Measurements from ENCODE around the gene SERINC2.
"Not testable (repeated sequence)": the region's sequence is repeated elsewhere in the genome, so short reads cannot be mapped to it uniquely, and the experiment has no call there.

SERINC2 gene

DNA sequence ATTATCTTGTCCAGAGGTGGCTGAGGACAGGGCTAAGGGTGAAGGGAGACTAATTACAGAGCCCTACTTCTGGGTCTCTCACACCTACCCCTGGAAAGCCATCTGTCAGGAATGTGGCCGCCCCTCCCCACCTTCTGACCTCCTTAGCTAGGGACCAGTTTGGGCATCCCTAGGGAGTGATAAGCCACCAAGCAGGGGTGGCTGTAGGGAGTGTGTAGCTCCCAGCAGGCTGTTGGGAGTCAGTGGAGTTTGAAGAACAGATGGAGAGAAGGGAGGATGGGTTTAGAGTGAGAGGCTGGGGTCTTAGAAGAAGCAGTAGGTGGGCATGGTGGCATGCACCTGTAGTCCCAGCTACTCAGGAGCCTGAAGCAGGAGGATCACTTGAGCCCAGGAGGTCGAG lies 808 bp upstream of the SERINC2 start:
- in situ Hi-C loops (cut with MboI; ENCODE audit: low sequenced_read_pairs) = no loop called here

DNA sequence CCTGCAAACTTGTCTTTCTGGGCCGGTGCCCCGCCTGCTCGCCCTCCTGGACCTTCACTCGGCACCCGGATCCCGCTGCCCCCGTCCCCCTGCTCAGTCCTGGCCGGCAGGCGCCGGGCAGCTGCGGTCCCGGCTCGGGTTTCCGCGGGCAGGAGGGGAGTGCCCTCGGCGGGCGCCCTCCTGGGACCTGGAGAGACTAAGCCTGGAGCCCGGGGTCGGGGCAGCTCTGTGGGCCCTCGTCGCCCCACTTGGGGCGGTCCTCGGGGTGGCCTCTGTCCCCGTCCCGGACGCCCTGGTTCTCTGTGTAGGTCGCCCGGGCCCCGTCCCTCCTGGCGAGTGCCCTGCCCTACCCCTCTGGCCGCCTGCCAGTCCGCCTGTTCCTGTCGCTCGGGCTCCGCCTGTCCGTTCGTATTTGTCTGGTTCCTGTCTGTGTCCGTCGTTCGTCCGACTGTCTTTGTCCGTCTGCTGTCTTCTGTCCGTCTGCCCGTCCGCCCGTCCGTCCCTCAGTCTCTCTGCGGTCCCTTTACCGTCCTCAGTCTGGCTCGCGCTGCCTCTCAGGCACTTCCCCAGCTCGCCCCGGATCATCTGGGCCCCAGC lies 490 bp downstream of the SERINC2 start:
- in situ Hi-C loops (cut with MboI; ENCODE audit: low sequenced_read_pairs) = no loop called here

DNA sequence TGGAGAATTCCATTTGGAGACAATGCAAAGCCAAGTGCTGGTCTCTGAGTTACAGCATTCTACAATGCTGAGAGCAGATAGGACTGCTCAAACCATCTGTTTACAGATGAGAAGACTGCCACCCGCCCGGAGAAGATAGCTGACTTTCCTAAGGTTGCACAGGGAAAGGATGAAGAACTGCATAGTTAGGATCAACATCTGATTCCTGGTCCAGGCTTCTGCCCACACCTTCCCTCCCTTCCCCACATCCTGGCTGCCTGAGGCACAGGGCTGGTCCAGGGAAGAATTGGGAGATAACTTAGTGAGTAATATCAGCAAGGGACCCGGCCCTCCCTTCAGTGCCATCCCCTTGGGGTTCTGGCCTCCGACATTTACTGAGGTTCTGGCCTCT lies 2.0 kb downstream of the SERINC2 start:
- in situ Hi-C loops (cut with MboI; ENCODE audit: low sequenced_read_pairs) = no loop called here

DNA sequence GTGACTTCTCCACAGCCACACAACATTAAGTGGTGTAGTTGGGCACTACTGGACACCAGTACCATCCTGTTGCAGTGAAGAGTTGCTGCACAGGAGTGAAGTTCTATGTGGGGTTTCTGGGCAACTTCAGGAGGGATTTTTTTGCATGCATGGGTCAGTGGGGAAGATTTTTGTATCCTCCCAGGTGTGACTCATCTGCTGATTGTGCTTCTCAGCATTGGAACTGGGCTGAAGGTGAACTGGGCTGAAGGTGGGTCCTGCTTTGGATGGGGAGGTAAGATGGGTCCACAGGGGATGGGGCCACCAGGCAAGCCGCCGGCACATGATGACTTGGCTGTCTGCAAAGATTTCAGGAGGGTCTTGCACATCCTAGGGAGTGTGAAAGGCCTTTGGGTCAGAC lies 2.6 kb downstream of the SERINC2 start:
- in situ Hi-C loops (cut with MboI; ENCODE audit: low sequenced_read_pairs) = no loop called here

DNA sequence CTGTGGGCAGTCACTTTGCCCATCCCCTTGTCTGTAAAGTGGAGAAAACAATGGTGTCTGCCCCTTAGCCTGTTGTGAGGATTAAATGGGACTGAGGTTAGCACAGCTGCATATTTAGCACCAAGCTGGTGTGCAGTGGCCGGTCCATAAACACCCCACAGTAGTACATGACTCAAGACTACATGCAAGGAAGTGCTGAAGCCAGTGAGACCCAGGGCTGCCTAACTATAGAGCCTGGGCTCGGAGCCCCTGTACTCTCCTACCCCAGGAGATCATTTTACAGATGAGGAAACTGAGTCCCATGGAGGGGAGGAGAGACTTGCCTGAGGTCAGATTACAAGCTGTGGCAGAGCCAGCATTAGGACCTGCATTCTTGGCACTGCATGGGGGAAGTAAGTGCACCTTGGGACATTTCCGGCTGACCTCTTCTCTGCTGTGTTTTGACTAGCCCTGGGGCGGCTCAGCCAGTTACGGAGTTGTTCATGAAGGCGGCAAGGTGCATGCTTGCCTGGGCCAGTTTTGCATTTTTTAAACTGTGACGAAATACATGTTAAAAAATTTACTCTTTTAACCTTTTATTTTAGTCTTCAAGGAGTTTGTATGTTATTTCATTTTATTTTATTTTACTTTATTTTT lies 3.2 kb downstream of the SERINC2 start:
- in situ Hi-C loops (cut with MboI; ENCODE audit: low sequenced_read_pairs) = no loop called here

DNA sequence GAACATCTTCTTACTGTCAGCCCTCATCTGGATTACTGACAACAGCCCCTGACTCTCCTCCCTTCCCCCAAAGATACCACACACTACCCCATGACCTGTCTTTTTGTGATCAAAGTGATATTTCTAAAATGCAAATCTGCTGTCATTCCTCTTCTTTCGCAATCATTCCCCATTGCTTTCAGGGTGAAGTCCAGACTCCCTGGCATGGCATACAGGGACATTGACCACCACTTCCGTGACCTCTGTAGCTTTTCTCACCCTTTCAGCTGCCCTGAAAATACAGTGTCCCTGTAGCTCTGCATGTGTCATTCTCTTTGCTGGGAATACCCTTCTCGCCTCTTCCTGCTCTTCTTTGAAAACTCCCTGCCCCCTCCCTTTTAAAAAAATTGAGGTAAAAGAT lies 4.1 kb downstream of the SERINC2 start:
- in situ Hi-C loops (cut with MboI; ENCODE audit: low sequenced_read_pairs) = no loop called here

DNA sequence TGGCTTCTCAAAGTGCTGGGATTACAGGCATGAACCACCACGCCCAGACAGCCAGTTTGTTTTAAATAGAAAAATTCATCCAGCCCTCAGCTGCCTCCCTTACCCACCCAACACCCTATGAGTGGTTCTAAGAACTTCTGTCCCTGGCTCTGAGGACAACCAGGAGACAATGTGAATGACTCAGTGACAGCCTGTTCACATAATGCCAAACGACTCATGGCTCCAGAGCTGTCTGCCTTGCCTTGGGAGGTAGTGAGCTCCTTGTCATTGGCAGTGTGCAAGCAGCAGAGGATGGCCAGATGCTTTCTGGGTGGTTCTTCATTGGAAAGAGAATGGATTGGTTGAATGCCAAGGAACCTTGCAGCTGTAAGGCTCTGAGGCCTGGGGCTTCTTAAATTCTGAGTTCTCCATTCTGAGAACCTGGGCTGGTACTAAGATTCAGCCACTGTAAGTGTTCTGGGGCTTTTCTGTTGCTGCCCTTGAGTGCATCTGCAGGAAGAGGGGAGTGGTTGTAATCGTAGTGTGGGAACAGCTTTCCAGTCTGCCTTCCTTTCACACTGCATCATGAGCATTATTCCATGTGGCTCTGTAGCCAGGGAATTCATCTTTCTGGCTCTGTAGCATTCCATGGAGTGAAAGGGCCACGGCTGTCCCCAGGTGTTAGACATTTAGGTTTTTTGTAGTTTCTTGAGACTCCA lies 5.8 kb downstream of the SERINC2 start:
- in situ Hi-C loops (cut with MboI; ENCODE audit: low sequenced_read_pairs) = no loop called here

DNA sequence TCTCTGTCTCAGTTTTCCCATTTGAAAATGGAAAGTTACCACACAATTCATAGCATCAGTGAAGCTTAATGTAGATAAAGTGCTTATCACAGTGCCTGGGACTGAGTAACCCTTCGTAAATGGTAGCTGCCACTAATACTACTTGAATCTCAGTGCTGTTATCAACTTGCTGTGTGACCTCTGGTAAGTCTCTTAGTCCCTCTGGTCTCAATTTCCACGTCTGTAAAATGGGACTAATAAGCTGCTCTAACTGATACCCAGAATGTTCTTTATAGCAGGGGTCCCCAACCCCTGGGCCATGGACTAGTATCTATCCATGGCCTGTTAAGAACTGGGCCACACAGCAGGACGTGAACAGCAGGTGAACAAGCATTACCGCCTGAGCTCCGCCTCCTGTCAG lies 7.7 kb downstream of the SERINC2 start:
- in situ Hi-C loops (cut with MboI; ENCODE audit: low sequenced_read_pairs) = no loop called here

DNA sequence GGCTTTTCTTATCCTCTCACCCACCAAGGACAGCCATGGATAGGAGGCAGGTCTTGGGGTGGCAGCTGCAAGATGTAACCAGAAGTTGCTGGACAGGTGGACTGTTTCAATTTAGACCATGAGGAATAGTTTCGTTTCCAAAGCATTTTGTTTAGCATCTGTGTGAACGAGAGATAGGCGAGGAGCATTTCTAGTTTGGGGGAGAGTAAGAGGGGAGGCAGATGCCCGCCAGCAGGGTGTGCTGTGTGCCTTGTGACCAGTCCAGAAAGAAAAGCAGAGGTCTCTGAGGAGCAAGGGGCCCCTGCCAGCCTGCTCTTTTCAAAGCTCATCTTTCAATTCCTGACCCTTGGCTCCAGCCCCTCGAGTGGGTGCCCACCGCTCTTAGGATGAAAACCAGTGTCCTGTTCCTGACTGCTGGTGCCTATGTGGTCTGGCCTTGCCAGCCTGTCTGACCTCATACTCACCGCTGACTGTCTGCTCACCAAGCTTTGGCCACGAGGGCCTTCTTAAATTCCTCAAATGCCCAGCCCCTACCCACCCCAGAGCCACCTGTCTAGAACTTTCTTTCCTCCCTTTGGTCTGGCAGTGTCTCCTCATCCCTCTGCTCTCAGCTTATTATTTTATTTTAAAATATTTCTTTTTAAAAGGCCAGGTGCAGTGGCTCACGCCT lies 8.5 kb downstream of the SERINC2 start:
- in situ Hi-C loops (cut with MboI; ENCODE audit: low sequenced_read_pairs) = no loop called here

DNA sequence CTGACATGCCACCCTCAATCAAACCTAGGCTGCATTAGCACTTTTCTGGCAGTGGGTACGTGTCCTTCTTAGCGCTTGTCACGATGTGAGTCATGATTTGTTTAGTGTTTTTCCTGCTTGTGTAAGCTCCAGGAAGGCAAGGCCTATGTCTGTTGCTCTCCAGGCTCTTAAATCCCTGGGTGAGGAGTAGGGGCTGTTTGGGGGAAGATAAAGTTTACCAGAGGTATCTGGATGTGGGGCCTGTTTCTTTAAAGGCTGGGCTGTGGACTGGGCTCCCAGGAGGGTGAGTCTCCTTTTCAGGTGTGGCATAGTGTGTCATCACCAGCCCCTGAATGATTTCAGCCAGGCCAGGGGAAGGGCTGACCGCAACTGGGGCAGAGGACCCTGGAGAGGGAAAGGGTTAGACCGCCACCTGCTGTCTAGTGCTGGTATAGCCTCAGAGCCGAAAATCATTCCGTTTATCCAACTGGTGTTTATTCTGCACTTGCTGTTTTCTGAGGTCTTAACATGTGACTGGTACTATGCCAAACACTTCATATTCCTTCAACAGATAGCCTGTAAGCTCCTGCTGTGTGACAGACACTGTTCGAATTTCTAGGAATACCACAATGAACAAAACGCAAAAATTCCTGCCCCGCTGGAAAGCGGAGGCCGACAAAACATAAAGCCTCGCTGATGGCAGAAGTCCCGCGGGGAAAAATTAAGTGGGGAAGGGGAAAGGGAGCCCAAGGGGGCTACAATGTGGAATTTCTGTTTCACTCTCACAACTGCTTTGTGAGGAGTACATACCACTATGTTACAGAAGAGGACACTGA lies 9.7 kb downstream of the SERINC2 start:
- in situ Hi-C loops (cut with MboI; ENCODE audit: low sequenced_read_pairs) = no loop called here

DNA sequence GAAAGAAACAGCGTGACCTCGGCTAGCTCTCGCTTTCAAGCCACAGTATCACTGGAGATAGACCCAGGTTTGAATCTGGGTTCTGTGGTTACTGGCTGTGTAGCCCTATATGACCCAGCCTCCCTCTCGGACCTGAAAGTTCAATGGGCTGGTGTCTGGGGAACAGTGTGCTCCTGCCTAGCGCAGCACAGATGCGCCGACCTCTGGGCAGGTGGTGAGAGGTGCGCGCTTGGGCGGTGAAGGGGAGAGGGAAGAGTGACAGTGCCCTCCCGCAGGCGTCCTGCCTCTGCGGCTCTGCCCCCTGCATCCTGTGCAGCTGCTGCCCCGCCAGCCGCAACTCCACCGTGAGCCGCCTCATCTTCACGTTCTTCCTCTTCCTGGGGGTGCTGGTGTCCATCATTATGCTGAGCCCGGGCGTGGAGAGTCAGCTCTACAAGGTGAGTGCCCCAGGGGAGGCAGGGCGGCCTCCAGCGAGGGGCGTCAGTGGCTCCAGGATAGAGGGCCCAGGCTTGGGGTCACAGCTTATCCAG lies 10.5 kb downstream of the SERINC2 start:
- in situ Hi-C loops (cut with MboI; ENCODE audit: low sequenced_read_pairs) = no loop called here

DNA sequence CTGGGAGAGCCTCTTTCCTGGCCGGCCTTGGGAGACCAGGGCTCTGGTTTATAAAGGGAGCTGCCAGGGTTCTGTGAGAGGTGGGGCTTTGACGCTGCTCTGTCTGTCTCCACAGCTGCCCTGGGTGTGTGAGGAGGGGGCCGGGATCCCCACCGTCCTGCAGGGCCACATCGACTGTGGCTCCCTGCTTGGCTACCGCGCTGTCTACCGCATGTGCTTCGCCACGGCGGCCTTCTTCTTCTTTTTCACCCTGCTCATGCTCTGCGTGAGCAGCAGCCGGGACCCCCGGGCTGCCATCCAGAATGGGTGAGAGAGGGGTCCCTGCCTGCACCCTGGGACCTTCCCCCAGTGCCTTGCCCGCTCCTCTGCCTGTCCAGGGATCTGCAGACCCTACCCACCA lies 11.6 kb downstream of the SERINC2 start:
- in situ Hi-C loops (cut with MboI; ENCODE audit: low sequenced_read_pairs) = no loop called here

DNA sequence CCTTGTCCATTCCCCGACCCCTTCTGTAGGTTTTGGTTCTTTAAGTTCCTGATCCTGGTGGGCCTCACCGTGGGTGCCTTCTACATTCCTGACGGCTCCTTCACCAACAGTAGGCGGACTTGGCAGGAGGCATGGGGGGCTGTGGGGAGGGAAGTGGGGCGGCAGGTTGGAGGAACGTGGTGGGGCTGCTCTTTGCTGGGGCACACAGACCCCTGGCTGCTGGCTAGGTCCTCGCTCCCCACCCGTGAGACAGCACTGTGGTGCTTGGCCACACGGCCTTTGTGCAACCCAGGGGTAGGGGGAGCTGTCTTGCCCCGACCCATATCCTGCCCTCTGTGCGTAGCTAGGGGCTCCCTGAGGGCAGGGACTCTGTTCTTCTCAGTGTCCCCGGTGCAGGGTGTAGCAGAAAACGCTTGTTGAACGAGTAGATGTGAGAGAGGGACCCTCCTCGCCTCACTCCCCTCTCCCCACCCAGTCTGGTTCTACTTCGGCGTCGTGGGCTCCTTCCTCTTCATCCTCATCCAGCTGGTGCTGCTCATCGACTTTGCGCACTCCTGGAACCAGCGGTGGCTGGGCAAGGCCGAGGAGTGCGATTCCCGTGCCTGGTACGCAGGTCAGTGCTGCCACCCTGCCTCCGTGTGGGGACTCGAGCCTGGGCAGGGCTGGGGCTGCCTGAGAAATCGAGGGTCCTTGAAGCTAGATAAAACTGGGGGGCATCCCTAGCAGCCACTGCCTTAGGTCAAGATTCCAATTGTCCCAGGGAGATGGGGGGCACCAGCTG lies 12.5 kb downstream of the SERINC2 start:
- in situ Hi-C loops (cut with MboI; ENCODE audit: low sequenced_read_pairs) = no loop called here

DNA sequence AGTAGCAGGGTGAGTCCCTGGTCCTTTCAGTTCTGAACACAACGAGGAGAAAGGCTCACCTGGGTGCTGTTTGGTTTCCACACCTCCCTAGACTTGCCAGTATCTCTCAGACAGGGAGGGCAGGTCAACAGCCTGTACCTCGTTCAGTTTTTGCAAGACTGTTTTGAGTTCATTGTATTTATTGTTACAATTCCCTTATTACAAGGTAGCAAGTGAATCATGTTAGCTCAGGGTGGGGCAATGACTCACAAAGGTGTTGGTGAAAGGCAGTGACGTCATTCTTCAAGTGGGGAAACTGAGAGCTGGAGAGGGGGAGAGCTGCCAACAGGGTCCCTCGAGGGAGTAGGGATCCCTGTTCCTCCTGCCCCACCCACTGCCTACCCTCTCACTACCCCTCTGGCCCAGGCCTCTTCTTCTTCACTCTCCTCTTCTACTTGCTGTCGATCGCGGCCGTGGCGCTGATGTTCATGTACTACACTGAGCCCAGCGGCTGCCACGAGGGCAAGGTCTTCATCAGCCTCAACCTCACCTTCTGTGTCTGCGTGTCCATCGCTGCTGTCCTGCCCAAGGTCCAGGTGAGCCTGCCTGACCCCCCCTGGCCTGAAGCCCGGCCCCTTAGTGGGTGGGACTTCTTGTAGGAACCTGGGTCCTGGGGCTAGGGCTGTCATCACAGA lies 13.4 kb downstream of the SERINC2 start:
- in situ Hi-C loops (cut with MboI; ENCODE audit: low sequenced_read_pairs) = no loop called here

DNA sequence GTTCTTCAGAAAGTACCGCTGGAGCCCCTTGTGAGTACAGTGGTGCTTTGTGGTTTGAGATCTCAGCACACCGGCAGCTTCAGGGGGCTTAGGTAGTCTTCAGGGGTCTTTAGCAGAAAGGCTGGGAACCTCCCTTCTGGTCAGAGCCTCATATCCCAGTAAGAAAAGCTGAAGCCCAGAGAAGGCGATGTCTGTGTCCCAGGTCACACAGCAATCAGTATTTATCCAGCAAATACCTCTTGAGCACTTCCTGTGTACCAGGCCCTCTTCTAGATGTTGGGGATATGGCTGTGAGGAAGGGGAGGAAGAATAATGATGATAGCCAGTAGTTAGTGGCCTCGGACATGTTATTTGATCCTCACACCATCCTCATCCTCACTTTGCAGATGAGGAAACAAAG lies 14.3 kb downstream of the SERINC2 start:
- in situ Hi-C loops (cut with MboI; ENCODE audit: low sequenced_read_pairs) = no loop called here

DNA sequence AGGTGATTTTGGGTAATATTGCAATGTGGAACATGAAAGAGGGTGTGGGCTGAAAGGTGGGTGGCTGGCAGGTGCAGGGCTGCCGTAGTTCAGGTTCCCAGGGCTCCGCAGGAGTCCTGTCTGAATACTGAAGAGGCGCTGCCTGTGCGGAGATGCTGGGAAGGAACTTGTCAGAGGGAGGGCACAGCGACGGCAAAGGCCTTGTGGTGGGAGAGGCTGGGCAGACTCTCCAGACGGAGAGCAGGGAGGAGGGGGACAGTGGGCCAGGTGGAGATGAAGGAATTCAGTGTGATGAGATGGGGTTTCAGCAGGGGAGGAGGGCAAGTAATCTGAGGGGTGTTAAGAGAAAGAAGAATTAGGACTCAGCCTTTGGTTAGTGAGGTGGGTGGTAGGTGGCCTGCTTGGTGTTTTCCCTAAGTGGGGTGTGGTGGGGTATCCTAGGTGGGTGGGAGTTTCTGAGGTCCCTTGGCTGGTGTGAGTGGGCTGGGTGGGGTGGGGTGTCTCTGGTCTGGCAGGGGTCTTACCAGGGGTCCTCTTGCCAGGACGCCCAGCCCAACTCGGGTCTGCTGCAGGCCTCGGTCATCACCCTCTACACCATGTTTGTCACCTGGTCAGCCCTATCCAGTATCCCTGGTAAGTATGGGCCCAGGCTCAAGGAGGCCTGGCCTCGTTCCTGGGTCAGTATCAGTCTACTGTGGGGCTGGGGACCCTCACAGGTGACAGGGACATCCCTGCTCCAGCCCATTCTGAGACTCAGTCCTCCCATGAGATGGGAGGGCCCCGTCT lies 15.6 kb downstream of the SERINC2 start:
- in situ Hi-C loops (cut with MboI; ENCODE audit: low sequenced_read_pairs) = no loop called here

DNA sequence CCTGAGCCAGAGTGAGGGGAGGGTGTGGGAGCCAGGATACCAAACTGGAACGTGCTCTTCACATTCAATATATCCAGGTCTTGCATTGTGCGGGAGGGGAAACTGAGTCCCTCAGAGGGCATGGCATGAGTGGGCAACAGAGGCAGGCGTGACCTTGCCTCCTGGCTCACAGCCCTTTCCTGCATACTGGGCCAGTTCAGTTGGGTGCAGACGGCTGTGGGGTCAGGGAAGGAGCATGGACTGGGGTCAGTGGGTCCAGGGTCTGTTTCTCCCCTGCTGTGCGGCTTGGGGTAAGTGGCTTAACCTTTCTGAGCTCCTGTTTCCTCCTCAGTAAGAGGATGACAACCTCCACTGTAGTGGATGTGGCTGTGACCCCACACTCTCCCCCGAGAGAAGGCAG lies 16.6 kb downstream of the SERINC2 start:
- in situ Hi-C loops (cut with MboI; ENCODE audit: low sequenced_read_pairs) = no loop called here

DNA sequence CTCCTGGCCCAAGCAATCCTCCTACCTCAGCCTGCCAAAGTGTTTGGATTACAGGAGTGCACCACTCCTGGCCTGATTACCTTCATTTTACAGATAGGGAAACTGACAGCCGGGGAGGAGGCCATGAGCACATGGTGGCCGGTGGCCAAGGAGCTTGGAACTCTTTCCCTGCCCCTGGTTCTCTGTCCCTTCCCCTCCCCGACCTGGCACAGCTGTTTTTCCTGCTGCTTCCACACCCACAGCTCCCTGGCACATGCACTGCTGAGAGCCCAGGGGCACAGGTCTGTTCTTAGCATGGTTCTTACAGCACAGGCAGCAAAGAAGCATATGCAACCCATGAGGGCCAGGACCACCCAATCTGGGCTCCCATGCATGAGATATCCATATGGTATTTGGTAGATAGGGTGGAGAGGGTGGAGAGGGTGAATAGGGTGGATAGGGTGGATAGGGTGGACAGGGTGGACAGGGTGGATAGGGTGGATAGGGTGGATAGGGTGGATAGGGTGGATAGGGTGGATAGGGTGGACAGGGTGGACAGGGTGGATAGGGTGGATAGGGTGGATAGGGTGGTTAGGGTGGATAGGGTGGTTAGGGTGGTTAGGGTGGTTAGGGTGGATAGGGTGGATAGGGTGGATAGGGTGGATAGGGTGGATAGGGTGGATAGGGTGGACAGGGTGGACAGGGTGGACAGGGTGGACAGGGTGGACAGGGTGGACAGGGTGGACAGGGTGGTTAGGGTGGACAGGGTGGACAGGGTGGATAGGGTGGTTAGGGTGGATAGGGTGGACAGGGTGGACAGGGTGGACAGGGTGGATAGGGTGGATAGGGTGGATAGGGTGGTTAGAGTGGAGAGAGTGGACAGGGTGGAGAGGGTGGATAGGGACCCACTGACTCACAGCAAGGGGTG lies 18.6 kb downstream of the SERINC2 start:
- in situ Hi-C loops (cut with MboI; ENCODE audit: low sequenced_read_pairs) = not testable (repeated sequence)

All from hTERT RPE-1 (cell line).